Measurements from ENCODE around the gene CMKLR1. TPM values are rescaled to one million over a fixed set of nuclear protein-coding genes. Genes with fewer than 3 reads are reported as not detected.

The CMKLR1 gene
- total RNA-seq, 1 donor from 2014 or later, result 0.44 TPM

- no peaks in the 10 kb centered on the region for H3K36me3 Mint-ChIP-seq (ENCODE audit: low read depth)
- no peaks in the 10 kb centered on the region for H3K9me3 Mint-ChIP-seq
- TF ChIP-seq CTCF (conservative IDR thresholded peaks at IDR 0.05), result no peak
- peaks cover 6% of the 10 kb centered on the region for H3K27me3 Mint-ChIP-seq (ENCODE audit: low read depth)
- peaks cover 6% of the 10 kb centered on the region for H3K4me1 Mint-ChIP-seq
- H3K4me3 Mint-ChIP-seq, result no peak overlapping the region
- H3K27ac Mint-ChIP-seq (ENCODE audit: unreplicated experiment), result no peak overlapping the region
- DNase-seq (ENCODE audit: low read depth, low spot score), result no peak
Measured at GRCh38 chr12:108296945-108297344, 42.2 kb downstream of the CMKLR1 start.

- no peak for DNase-seq (ENCODE audit: low read depth, low spot score)
- Mint-ChIP-seq H3K27ac (ENCODE audit: unreplicated experiment) (no peak overlapping the region), H3K9me3 (no peaks in the 10 kb centered on the region), H3K4me1 (peaks cover 6% of the 10 kb centered on the region), H3K27me3 (ENCODE audit: low read depth) (peaks cover 6% of the 10 kb centered on the region), H3K36me3 (ENCODE audit: low read depth) (no peaks in the 10 kb centered on the region), H3K4me3 (no peak overlapping the region)
- no peak for TF ChIP-seq CTCF (conservative IDR thresholded peaks at IDR 0.05)
Measured at GRCh38 chr12:108295641-108296040, 43.5 kb downstream of the CMKLR1 start.

- Mint-ChIP-seq H3K36me3 (ENCODE audit: low read depth) (no peaks in the 10 kb centered on the region), H3K4me1 (no peaks in the 10 kb centered on the region), H3K9me3 (no peaks in the 10 kb centered on the region), H3K27ac (ENCODE audit: unreplicated experiment) (no peak overlapping the region), H3K4me3 (no peak overlapping the region), H3K27me3 (ENCODE audit: low read depth) (peaks cover 22% of the 10 kb centered on the region)
- DNase-seq (ENCODE audit: low read depth, low spot score), result no peak
- TF ChIP-seq CTCF (conservative IDR thresholded peaks at IDR 0.05), result no peak
Measured at GRCh38 chr12:108289350-108290161, 49.6 kb downstream of the CMKLR1 start.

GRCh38 chr12:108287227-108287626, 51.9 kb downstream of the CMKLR1 start:
- Mint-ChIP-seq H3K4me3 (no peak overlapping the region), H3K4me1 (no peaks in the 10 kb centered on the region), H3K9me3 (no peaks in the 10 kb centered on the region), H3K27ac (ENCODE audit: unreplicated experiment) (no peak overlapping the region), H3K27me3 (ENCODE audit: low read depth) (peaks cover 19% of the 10 kb centered on the region), H3K36me3 (ENCODE audit: low read depth) (no peaks in the 10 kb centered on the region)
- no peak for DNase-seq (ENCODE audit: low read depth, low spot score)
- no peak for TF ChIP-seq CTCF (conservative IDR thresholded peaks at IDR 0.05)

- H3K4me1 Mint-ChIP-seq, result no peaks in the 10 kb centered on the region
- H3K27me3 Mint-ChIP-seq (ENCODE audit: low read depth), result peaks cover 20% of the 10 kb centered on the region
Measured at GRCh38 chr12:108285016-108285415, 54.1 kb downstream of the CMKLR1 start.

More at GRCh38 chr12:108285016-108285415, 54.1 kb downstream of the CMKLR1 start:
- H3K4me3 Mint-ChIP-seq, result no peak overlapping the region
- TF ChIP-seq CTCF (conservative IDR thresholded peaks at IDR 0.05), result no peak
- no peak for DNase-seq (ENCODE audit: low read depth, low spot score)
- H3K9me3 Mint-ChIP-seq, result no peaks in the 10 kb centered on the region
- no peaks in the 10 kb centered on the region for H3K36me3 Mint-ChIP-seq (ENCODE audit: low read depth)
- no peak overlapping the region for H3K27ac Mint-ChIP-seq (ENCODE audit: unreplicated experiment)
